Measurements from ENCODE around the gene MLN. TPM values are rescaled to one million over a fixed set of nuclear protein-coding genes. Genes with fewer than 3 reads are reported as not detected.

Gene MLN
- total RNA-seq, 4 donors from 2014 or later, result not detected

GRCh38 chr6:33786736-33787135 lies 17.1 kb downstream of the MLN start:
- TF ChIP-seq, protein P1, sequence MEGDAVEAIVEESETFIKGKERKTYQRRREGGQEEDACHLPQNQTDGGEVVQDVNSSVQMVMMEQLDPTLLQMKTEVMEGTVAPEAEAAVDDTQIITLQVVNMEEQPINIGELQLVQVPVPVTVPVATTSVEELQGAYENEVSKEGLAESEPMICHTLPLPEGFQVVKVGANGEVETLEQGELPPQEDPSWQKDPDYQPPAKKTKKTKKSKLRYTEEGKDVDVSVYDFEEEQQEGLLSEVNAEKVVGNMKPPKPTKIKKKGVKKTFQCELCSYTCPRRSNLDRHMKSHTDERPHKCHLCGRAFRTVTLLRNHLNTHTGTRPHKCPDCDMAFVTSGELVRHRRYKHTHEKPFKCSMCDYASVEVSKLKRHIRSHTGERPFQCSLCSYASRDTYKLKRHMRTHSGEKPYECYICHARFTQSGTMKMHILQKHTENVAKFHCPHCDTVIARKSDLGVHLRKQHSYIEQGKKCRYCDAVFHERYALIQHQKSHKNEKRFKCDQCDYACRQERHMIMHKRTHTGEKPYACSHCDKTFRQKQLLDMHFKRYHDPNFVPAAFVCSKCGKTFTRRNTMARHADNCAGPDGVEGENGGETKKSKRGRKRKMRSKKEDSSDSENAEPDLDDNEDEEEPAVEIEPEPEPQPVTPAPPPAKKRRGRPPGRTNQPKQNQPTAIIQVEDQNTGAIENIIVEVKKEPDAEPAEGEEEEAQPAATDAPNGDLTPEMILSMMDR (IDR thresholded peaks at IDR 0.05), result no peak
- no peak for TF ChIP-seq POLR2A (IDR thresholded peaks at IDR 0.05)
- no peak for DNase-seq (ENCODE audit: low spot score in 2 of 2)
- H3K4me3 ChIP-seq (ENCODE audit: low read depth, poor library complexity, severe bottlenecking), result no peak overlapping the region
- intact Hi-C loops (cut with DNase I; ENCODE audit: low total_unique reads), result no loop called here
- 49 to 66% methylated on average over 3 of the region's 3 CpGs for WGBS, 2 donors

DNA sequence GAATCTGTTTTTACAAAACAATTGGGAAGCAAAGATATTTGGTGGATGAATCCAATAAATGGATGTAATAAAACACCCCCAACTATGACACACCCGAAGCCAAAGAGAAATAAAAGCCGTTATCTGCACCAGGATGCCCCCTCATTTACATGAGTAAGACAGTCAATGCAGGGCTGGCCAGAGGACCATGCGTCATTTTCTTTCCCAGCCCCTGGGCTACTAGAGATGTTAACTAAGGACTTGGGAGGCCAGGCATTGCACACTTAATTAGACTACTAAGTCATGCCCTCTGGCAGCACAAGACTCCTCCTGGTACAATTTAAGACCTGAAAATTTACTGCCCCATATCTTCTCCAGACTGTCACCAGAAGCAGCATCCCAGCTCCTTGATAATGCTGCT lies 18.0 kb downstream of the MLN start:
- 37 to 43% methylated on average over 3 of the region's 3 CpGs for WGBS, 2 donors
- no peak for DNase-seq (ENCODE audit: low spot score in 2 of 2)
- TF ChIP-seq, protein P1 (IDR thresholded peaks at IDR 0.05), result no peak
- TF ChIP-seq POLR2A (IDR thresholded peaks at IDR 0.05), result no peak
- intact Hi-C loops (cut with DNase I; ENCODE audit: low total_unique reads), result no loop called here
- H3K4me3 ChIP-seq (ENCODE audit: low read depth, poor library complexity, severe bottlenecking), result no peak overlapping the region

GRCh38 chr6:33784787-33785186 lies 19.0 kb downstream of the MLN start:
- no peak for DNase-seq (ENCODE audit: low spot score in 2 of 2)
- no peak for TF ChIP-seq POLR2A (IDR thresholded peaks at IDR 0.05)
- TF ChIP-seq, protein P1 (IDR thresholded peaks at IDR 0.05), result no peak
- intact Hi-C loops (cut with DNase I; ENCODE audit: low total_unique reads), result no loop called here
- no peak overlapping the region for H3K4me3 ChIP-seq (ENCODE audit: low read depth, poor library complexity, severe bottlenecking)
- 78 to 79% methylated on average over 13 of the region's 13 CpGs for WGBS, 2 donors

GRCh38 chr6:33783781-33784520 lies 19.9 kb downstream of the MLN start:
- 87 to 89% methylated on average over 10 of the region's 10 CpGs for WGBS, 2 donors
- no peak overlapping the region for H3K4me3 ChIP-seq (ENCODE audit: low read depth, poor library complexity, severe bottlenecking)
- intact Hi-C loops (cut with DNase I; ENCODE audit: low total_unique reads), result no loop called here
- TF ChIP-seq, protein P1 (IDR thresholded peaks at IDR 0.05), result no peak
- no peak for TF ChIP-seq POLR2A (IDR thresholded peaks at IDR 0.05)
- no peak for DNase-seq (ENCODE audit: low spot score in 2 of 2)

GRCh38 chr6:33782561-33782960 lies 21.2 kb downstream of the MLN start:
- H3K4me3 ChIP-seq (ENCODE audit: low read depth, poor library complexity, severe bottlenecking), result no peak overlapping the region
- DNase-seq (ENCODE audit: low spot score in 2 of 2), result no peak
- intact Hi-C loops (cut with DNase I; ENCODE audit: low total_unique reads), result no loop called here

More at GRCh38 chr6:33782561-33782960, 21.2 kb downstream of the MLN start:
- 96 to 99% methylated on average over 5 of the region's 5 CpGs for WGBS, 2 donors
- no peak for TF ChIP-seq POLR2A (IDR thresholded peaks at IDR 0.05)
- TF ChIP-seq, protein P1 (IDR thresholded peaks at IDR 0.05), result no peak
